ENCODE data around the gene NKX2-3.

Gene NKX2-3

DNA sequence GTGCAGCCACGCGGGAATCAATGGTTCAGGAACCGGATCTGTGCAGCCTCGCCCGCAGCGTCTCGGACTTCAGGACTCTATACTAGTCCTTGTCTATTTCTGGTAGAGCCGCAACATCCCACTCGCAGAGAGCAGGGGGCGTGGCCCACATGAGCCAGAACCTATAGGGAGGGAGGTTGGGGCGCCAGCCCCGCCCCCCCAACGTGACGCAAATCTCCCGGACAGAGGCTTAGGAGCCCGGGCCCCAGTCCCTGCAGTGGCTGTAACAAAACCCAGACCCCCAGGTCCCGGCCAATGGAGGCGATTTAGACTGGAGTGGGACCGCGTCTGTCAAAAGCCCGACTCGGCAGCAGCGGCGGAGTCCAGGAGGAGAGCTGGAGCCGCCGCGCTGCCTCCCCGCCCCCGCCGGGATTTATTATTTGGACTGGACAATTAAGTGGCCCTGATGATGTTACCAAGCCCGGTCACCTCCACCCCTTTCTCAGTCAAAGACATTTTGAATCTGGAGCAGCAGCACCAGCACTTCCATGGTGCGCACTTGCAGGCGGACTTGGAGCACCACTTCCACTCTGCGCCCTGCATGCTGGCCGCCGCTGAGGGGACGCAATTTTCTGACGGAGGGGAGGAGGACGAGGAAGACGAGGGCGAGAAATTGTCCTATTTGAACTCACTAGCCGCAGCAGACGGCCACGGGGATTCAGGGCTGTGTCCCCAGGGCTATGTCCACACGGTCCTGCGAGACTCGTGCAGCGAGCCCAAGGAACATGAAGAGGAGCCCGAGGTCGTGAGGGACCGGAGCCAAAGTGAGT is at the start of gene NKX2-3:
NKX2-3 (plus strand) TSS at position 256 of the 809 bp plus-strand sequence; CDS start at position 446, 190 bp downstream.
- DNase-seq = no peak

DNA sequence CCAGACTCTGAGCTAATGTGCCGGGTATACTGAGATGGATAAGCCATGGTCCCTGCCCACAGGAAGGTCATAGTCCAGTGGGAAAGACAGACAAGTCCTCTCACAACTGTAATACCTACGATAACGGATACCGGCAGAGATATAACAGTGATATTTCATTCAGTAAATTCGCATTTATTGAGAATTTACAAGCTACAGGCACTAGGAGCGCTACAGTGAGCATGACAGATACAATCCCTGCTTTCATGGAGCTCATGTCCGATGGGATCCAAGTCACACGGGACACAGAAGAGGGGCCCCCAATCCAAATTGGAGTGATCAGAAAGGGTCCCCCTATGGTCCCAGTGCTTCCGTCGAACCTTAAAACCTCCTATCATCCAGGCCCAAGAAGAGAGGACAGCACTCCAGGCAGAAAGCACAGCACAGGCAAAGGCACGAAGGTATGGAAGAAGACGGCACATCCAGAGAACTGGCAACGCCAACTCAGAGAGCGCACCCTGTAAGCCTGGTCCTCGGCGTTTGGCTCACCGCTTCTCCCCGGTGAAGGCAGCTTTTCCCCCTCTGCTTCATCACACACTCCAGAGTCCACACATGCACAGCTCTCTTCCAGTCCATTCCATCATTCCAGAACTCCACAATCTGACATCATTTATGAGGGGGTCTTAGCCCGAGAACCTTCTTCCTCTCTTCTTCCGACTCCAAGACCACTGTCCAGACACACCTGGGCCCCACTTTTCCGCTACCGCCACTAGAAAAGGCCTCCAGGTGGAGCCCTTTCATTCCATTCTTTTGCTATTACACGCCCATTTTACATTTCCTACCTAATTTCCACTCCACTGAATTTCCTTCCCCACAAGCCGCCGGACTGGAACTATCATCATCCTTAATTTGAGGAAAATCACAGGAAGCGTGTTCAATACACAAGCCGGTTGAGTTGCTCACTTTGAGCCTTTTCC is 47.8 kb upstream of the NKX2-3 start:
- DNase-seq = no peak

DNA sequence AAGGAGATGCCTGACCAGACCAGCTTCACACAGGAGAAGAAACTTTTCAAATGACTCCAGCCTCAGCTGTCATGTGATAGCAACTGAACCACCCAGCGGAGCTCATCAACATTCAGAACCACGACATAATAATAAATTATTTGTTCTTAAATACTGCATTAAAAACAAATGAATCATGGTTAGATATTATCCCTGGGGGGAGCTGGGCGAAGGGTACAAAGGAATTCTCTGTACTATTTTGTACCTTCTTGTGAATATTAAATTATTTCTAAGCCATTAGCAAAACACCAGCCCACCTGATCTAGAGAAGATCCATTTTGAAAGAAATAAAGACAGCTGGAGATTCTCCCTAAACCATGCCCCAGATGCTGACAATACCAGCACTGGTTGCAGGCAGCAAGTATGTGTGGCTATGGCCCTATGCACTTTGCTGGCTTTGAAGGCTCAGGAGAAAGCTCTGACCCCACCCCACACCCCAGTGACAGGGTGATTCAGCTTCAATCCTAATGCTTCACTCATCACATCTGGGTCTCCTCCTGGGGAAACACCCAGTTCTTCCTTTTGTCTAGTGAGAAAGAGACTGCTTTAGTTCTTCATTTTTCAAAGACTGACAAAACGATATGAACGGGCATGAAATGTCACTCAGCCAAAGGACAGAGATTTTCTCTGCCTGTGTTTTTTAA is 45.5 kb upstream of the NKX2-3 start:
- DNase-seq = no peak

DNA sequence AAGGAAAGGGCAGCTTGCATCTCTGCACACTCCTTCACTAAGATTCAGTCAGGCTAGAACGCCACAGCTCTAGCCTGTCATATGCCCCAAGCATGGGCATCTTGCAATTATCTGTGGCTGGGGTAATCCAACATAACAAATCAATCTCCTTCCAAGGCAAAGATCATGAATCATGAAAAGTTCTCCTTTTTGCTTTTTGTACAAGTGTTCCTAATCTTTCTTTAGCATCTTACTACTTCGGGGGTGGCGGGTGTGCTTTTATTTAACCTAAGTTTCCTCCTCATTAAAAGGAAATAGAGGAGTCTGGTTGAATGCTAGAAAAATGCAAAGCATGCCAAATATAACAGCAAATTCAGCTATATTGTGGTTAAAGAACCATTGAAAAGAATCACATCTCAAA is 43.5 kb upstream of the NKX2-3 start:
- DNase-seq = no peak

DNA sequence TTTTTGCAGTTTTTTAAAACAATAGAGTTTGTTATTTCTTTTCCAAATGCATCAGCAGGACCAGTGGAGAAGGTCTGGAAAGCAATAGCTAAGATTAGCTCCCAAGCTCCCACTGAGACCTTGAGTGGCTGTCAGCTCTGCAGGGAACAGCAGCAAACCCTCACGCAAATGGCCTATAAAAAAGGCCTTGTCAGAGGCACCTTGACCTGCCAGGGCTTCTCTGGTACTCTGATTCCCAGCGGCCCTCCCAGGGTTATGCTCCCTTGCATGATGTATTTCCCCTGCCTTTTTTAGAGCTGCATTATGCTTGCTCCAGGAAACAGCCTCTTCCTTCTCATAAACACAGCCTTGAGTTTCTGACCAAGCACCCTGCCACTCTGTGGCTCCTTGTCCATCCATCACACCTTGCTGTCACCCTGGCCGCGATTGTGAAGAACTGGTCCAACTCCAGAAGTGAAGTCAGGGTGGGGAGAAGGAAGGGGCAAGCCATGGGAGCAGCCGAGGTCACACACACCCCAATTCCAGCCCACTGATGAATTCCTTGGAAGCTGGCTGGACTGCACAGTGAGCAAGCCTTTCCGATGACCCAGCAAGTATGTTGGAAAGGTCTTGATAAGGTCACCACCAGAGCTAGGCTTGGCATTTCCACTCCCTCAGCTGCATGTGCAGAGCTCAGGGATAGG is 35.3 kb upstream of the NKX2-3 start:
- DNase-seq = no peak

DNA sequence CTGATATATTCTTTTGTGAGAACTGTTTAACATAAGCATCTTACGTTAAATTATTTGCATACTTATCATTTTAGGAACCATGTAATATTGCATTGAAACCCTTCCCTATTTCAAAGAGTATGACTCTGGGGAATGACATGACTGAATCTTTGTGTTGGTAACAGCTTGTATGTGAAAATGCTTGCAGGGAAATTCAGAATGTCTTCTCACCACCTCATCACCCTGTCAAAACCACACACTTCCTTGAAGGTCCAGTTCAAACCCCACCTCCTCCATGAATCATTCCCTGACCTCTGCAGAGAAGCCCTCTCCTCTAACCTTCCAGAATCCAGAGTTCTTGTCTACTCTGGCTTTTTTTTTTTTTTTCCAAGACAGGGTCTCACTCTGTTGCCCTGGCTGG is 26.3 kb upstream of the NKX2-3 start:
- no peak for DNase-seq

DNA sequence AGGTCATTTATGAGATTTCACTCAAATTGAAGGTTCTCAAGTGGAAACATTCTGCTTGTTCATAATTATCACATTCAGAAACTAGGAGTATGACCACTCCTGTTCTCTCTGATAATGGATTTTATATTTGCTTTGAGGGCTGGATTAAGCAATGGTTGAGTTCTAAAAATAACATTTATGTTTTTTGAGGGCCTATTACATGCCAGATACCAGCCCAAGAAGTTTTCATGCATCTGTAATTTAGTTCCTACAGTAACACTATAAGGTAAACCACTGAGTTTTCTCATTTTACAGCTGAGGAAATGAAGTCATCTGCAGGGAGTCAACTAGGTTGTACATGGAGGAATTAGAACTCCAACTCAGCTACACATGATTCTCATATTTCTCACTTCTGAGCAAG is 25.5 kb upstream of the NKX2-3 start:
- no peak for DNase-seq

DNA sequence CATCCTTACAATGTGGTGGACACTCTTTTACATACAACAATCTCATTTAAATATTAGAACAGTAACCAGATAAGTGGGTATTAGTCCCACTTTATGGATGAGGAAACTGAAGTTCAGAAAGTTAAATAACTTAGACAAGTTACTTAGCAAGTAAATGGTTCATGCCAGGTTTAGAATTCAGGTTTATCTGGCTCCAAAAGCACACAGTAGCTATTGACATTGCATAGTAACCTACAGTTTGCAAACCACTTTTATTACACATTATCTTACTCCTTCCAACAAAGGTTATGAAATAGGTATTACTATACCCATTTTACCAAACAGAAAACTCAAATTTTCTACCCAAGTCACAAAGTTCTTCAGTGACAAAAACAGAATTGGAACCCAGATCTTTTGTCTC is 19.7 kb upstream of the NKX2-3 start:
- no peak for DNase-seq

DNA sequence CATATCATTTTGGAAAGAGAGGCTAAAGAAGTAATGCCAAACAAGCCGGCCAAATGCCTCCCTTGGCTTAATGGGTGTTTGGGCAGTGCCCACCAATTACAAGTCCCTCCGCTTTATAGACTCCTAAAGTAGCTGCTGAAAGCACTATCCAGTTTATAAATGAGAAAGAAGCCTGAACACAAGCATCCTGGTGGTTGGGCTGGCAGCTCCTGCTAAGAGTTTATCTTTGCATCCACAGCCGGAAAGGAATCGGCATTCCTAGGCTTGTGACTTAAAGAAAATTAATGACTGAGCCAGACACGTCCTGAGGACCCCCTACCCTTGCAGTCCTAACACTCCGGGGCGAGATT is 13.1 kb upstream of the NKX2-3 start:
- no peak for DNase-seq

DNA sequence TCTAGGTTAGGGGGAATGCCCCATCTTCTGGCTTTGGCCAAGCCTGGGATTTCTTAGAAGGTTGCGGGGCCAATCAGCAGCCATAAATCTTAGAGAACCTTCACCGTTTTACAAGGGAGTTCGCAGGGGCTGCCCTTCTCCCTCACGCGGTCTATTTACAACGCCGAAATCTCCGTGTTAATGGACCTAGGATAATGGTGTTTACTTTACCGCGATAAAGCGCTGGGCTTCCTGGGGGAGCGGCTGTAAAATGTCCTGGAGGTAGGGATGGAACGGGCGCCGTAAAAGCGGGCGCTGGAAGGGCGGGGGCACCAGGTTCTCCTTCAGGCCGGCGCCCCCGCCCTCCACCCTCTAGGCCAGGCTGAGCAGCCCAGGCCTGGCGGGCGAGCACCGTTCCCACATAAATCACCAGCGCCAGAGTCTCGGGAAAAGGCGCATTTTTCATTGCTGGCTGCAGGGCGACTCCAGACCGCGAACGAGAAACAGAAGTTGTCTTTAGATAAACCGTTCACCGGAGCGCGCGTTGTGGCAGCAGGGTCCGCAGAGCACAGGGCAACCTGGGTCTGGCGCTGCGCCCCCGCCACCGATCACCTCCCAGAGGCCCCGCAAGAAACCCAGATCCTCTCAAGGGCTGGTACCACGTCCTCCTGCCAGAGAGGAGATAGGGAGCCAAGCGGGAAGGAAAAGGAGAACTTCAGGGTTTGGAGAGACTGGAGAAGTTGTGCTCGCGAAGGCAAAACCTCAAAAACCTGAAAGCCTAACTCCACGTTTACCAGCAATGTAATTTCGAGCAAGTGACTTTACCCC is 12.5 kb upstream of the NKX2-3 start:
- DNase-seq = no peak

DNA sequence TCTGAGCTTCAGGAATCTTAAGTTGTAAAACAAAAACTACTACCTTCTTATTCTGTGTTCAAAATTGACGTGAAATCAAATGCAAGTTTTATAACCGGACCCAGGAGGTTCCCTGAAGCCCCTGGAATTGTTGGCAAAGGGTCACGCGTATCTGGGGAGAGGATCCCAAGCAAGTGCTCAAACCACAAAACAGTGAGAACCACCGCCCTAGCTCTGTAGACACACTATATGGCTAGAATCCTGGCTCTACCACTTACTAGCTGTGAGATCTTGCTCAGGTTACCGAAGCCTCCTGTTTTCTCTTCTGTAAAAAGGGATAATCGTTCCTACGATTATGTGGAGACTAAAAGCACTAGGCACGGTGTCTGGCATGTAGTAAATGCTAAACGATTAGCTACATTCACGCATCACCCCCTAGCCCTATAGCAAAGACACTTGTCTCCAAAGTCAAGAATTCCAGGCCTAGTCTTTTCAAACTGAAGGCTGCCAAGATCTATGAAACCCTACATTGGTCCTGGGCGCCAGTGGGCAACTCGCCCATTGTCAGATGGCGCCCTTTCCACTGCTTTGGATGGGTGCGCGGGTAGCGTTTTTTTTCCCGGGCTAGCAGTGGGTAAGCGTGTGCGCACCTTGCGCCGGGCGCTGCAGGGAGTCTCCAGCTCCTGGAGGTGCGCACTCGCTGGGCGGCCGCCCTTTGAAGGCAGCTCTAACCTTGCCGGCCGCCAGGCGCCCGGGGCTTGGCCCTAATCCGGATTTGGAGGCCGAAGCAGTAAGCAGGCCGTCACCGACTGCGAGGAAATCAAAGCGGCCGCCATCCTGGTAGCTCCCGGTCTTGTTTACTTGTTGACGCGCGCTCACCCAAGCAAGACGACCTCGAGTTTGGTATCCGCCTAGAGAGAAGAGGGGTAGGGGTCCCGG is 11.6 kb upstream of the NKX2-3 start:
- no peak for DNase-seq

DNA sequence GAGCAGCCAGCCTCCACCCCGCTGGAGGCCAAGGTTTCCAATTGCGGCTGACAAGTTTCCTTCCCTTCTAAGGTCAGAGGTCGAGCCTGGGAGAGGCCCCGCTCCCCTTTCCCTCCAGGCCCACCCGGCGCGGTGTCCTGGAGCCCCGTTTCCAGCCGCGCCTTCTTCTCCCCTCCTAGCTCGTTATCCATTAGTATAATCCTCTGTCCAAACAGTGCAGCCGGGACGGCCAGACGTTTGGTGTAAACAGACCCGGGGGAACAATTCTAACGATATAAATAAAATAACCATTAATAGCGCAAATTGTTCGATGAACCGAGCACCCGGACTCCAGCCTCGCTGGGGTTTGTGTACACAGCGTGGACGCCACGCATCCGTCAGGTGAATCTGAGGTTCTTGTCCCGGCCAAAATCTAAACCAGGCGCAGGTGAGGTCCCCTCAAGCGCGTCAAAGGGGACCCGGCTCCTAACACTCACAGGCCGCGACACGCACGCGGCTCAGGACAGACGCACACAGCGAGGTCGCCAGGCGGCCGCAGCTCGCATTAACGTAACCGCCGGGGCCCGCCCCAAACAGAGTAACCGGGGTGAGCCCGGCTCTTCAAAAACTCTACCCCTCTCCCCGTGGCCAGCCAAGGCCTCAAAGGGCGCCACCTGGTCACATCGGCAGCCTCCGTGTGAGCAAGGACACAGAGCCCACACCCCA is 10.8 kb upstream of the NKX2-3 start:
- DNase-seq = no peak

DNA sequence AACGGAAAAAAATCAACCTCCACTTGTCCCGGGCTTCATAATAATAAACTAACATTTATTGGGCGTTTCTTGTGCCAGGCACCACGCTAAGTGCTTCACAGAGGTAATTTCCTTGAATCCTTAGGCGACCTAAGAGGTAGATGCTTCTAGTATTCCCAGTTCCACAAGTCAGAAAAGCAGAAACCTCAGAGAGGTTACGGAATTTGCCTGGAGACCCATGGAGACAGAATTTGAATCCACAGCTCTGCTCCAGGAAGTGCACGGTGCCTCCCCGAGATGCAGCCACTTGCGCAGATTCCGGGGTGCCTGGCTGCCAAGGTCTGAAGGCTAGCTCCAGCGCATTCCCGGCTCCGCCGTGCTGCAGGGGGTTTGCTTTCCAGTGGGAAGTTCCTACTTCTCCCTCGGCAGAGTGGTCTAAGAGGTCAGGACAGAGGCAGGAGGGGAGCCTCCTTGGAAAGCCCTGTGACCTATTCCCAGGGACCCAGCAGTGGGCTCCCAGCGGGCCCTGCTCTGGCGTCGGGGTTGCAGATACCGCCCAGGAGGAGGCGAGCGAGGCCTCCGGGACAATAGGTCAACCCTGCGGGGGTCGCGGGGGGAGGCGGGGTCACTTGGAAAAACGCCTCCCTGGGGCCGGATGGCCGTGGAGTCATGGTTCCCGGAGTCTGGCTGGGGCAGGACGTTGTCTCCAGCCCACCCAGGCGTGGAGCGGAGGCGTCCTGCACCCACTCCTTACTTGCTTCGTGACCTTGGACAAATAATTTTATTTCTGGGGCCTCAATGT is 10.1 kb upstream of the NKX2-3 start:
- no peak for DNase-seq

DNA sequence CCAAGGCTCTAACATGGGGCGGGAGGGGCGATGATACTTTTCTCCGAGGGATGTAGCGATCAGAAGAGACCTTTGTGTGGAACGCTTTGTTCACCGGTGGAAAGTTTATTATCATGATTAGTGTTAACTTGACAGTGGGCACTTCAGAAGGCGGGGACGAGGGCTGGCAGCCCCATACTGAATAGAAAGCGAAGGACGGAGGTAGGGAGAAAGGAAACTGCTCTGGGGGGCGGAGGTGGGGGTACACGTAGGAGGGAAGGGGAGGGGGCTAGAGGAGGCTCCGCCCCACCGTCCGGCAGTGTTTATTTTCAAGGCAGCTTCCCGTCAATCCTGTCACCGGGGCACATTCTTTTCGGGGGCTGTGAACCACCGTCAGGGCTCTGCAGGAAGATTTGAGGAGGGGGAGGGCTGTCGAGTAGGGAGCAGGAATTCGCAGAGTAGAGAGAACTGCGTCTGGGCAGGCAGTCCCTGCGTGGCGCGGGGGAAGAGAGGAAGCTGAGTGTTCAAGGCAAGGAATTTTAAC is 9.4 kb upstream of the NKX2-3 start:
- no peak for DNase-seq

DNA sequence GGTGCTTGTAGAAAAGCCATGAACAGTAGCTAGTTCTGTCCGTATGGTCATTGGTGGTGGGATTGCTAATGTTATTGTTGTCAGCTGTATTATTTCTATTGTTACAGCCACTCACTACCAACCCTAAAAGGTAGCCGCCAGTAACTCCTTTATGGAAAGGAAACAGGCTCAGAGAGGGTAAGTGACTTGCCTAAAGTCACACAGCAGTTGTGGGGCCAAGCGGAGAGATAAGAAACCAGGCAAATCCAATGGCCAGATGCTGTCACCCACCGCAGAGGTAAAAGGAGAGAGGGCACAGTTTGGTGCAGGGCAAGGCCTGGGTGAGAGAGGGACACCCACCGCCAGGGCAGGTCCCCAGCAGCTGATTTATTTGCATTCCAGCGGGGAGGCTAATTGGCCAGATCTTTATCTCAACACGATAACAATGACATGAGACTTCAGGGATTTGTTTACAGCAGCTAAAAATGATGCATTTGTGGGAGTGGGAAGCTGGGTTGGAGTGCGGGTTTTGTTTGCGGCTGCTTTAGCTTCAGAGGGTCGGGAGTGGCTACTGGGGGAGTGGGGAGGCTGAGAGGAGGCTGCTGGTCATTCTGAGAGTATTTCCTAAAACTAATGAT is 8.6 kb upstream of the NKX2-3 start:
- DNase-seq = no peak

DNA sequence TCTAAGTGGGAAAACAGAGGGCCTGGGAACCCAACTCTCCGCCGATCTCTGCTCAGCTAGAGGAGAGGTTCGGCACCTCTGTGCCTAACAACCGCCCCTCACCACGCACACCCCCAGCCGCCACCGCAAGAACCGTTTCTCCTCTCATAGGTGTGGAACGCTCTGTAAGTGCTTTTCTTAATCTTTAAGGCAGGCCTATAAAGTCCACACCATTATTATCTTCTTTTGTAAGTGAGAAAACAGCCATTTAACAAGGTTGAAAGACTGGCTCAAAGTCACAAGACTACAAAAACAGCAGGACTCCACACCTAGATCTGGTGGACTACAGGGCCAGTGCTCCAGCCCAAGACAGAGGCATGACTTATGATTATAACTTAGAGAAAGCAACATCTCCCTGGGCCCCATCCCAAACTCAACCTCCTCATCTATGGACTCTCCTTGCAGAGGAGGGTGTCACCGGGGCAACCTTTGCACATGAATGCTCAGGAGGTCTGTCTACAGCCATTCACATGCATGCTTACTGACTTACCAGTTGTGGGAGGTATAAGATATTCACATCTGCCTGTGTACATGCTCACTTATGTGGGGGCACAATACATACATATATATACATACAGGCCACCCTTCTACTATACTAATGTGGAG is 7.9 kb upstream of the NKX2-3 start:
- no peak for DNase-seq

DNA sequence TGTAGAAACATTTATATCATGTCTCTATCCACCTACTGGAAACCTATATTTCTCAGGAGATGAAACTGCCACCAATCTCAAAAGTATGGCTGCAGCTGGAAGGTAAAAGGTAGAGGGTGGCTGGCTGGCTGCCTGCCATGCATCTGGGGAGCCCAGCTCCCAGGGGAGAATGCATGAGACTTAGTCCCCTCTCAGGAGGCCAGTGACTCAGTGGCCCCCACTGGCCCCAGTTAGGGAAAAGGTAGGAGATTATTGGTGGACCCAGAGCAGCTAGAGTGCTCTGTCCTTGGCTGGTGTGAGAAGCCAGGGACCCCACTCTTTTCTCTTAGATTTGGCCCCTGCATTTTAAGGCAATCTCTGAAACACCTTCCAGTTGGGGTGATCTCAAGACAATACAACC is 6.8 kb upstream of the NKX2-3 start:
- DNase-seq = no peak

DNA sequence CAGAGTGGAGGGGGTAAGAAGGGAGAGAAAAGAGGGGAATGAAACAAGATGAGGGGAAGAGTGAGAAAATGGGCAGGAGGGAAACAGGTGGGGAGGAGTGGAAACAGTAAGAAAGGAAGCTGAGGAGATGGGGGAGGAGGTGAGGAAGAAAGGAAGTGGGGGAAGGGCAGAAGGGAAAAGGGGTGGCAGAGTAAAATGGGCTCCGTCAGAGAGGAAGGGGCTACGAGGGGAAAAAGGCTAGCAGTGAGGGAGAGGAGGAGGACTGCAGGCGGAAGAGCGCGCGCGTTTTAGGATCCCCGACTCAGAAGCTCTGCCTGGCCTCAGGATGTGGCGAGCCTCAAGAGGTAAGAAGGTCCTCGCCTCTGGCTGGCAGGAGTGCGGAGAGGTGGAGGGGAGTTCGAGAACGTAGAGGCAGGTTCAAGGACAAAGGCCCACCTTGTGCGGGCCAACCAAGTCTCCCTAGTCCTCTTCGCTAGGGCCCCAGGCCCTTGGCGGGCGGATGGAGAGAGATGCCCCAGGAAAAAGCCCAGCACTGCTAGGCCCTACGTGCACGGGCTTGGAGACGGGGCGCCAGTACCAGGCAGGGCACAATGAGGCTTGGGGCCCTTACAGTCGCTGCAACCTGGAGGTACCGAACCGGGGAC is 5.8 kb upstream of the NKX2-3 start:
- DNase-seq = no peak

All from NCI-H1105 (cell line).